SK-N-SH (cell line): ENCODE data around the gene USP8. TPM values are rescaled to one million over a fixed set of nuclear protein-coding genes. Genes with fewer than 3 reads are reported as not detected.
"Not testable (repeated sequence)": the region's sequence is repeated elsewhere in the genome, so short reads cannot be mapped to it uniquely, and the experiment has no call there.

Experiments
- CTCF ChIA-PET: fragments of 300-600, 350-600 bp; formaldehyde crosslinking; extraction: SDS; loops from one replicate; lab custom pipeline; 2021; lab: Yijun Ruan, JAX
- POLR2A ChIA-PET: fragments of 350-600 bp; sonication (Branson Sonifier 250); formaldehyde crosslinking; extraction: SDS; loops from one replicate; lab custom pipeline; 2020; ENCODE audit warnings: antibody characterized with exemption, inconsistent platforms; lab: Yijun Ruan, JAX
- DNase-seq: peaks from one replicate; pipeline ENCODE4 v3.0.0; 2012
- H2AFZ ChIP-seq: fragments of 200-600 bp; sonication (generic); 2 replicates; pipeline ENCODE4 v1.8.1; 2016; ENCODE audit warnings: antibody characterized with exemption, mild to moderate bottlenecking, low read depth
- H3F3A ChIP-seq: fragments of 200-600 bp; sonication (generic); replicated peaks from 2 replicates; pipeline ENCODE3; 2016; ENCODE audit warnings: antibody characterized with exemption, mild to moderate bottlenecking; ENCODE audit not compliant: insufficient read depth
- H3K27ac ChIP-seq, 2 experiments: fragments of 200-500 bp in 1 of 2; fragments of 200-600 bp in 1 of 2; sonication (Bioruptor generic) in 1 of 2; sonication (generic), shearing (Covaris generic) in 1 of 2; 2 replicates each; pipeline versions ENCODE4 v1.5.1 to v1.6.1; 2014 to 2016; ENCODE audit warnings: low read depth in 2 of 2, inconsistent platforms in 1 of 2, low read length in 1 of 2, mild to moderate bottlenecking in 1 of 2, mixed read lengths in 1 of 2
- H3K27me3 ChIP-seq: fragments of 200-600 bp; sonication (generic), shearing (Covaris generic); 2 replicates; pipeline ENCODE4 v1.6.1; 2016; ENCODE audit warnings: mixed run types; ENCODE audit not compliant: insufficient read depth
- H3K36me3 ChIP-seq, 2 experiments: fragments of 200-500 bp in 1 of 2; fragments of 200-600 bp in 1 of 2; sonication (Bioruptor generic) in 1 of 2; sonication (generic) in 1 of 2; replicated peaks in 1 of 2; 2 replicates each; pipeline versions ENCODE3 to v1.5.1; 2014 to 2016; ENCODE audit warnings: low read length in 1 of 2, mild to moderate bottlenecking in 1 of 2; ENCODE audit not compliant: insufficient read depth in 2 of 2, control insufficient read depth in 1 of 2
- H3K4me1 ChIP-seq, 2 experiments: fragments of 200-500 bp in 1 of 2; fragments of 200-600 bp in 1 of 2; sonication (Bioruptor generic) in 1 of 2; sonication (generic), shearing (Covaris generic) in 1 of 2; 2 replicates each; pipeline versions ENCODE4 v1.5.1 to v1.6.1; 2014 to 2016; ENCODE audit warnings: low read depth in 1 of 2, low read length in 1 of 2, mixed run types in 1 of 2; ENCODE audit not compliant: insufficient read depth in 2 of 2, control insufficient read depth in 1 of 2
- H3K4me2 ChIP-seq: fragments of 200-600 bp; sonication (generic), shearing (Covaris generic); 2 replicates; pipeline ENCODE4 v1.6.1; 2017; ENCODE audit warnings: mixed run types
- H3K4me3 ChIP-seq, 2 experiments: fragments of 200-500 bp in 1 of 2; fragments of 200-600 bp in 1 of 2; sonication (Bioruptor generic) in 1 of 2; sonication (generic), shearing (Covaris generic) in 1 of 2; 2 replicates each; pipeline versions ENCODE4 v1.5.1 to v1.8.1; 2014 to 2016; ENCODE audit warnings: low read depth in 2 of 2, inconsistent platforms in 1 of 2, low read length in 1 of 2, mild to moderate bottlenecking in 1 of 2, mixed read lengths in 1 of 2, moderate library complexity in 1 of 2
- H3K79me2 ChIP-seq: fragments of 200-600 bp; sonication (generic); 2 replicates; pipeline ENCODE4 v1.8.1; 2017; ENCODE audit warnings: mild to moderate bottlenecking; ENCODE audit not compliant: insufficient read depth
- H3K9ac ChIP-seq: fragments of 200-600 bp; sonication (generic); 2 replicates; pipeline ENCODE4 v1.6.1; 2017; ENCODE audit warnings: mixed run types
- H3K9me2 ChIP-seq: fragments of 200-600 bp; sonication (generic); 2 replicates; pipeline ENCODE4 v1.6.1; 2017; ENCODE audit warnings: mixed run types
- H3K9me3 ChIP-seq: fragments of 200-600 bp; sonication (generic); 2 replicates; pipeline ENCODE4 v1.6.1; 2017; ENCODE audit warnings: mixed run types, mild to moderate bottlenecking, moderate library complexity
- H4K20me1 ChIP-seq: fragments of 200-600 bp; sonication (generic); 2 replicates; pipeline ENCODE4 v1.6.1; 2017; ENCODE audit warnings: mild to moderate bottlenecking, mixed run types; ENCODE audit not compliant: insufficient read depth
- ELF1 ChIP-seq: IDR thresholded peaks from 2 replicates; pipeline ENCODE4 v1.4.0; 2012
- EZH2phosphoT487 ChIP-seq: fragments of 200-600 bp; sonication (generic); IDR thresholded peaks from 2 replicates; pipeline ENCODE4 v1.6.1; 2017; ENCODE audit warnings: low read depth, mixed run types, mild to moderate bottlenecking, antibody characterized with exemption, moderate library complexity, borderline replicate concordance
- FOXJ3 ChIP-seq: sonication (generic); formaldehyde crosslinking; IDR thresholded peaks from 2 replicates; pipeline ENCODE4 v1.5.1; 2020; ENCODE audit warnings: mild to moderate bottlenecking, missing genetic modification reagents
- FOXM1 ChIP-seq: IDR thresholded peaks from 2 replicates; pipeline ENCODE4 v1.4.0; 2012; ENCODE audit warnings: low read depth, mild to moderate bottlenecking
- JUND ChIP-seq: IDR thresholded peaks from 2 replicates; pipeline ENCODE4 v1.4.0; 2012
- MEF2A ChIP-seq: IDR thresholded peaks from 2 replicates; pipeline ENCODE4 v1.4.0; 2012; ENCODE audit warnings: low read depth, borderline replicate concordance
- NFIC ChIP-seq: IDR thresholded peaks from 2 replicates; pipeline ENCODE4 v1.4.0; 2012; ENCODE audit warnings: borderline replicate concordance
- POLR2AphosphoS5 ChIP-seq: IDR thresholded peaks from 2 replicates; pipeline ENCODE4 v1.6.1; 2012; ENCODE audit warnings: low read depth, low read length
- RCOR1 ChIP-seq: fragments of 150-350 bp; IDR thresholded peaks from 2 replicates; pipeline ENCODE4 v1.6.1; 2017; ENCODE audit warnings: antibody characterized with exemption, low read length
- REST ChIP-seq: IDR thresholded peaks from 2 replicates; pipeline ENCODE4 v1.6.1; 2012; ENCODE audit warnings: mild to moderate bottlenecking, low read depth, low read length, moderate library complexity
- RFX5 ChIP-seq: IDR thresholded peaks from 2 replicates; pipeline ENCODE4 v1.6.1; 2012; ENCODE audit warnings: mild to moderate bottlenecking, improper control_type of control experiment, low read length
- TAF1 ChIP-seq: IDR thresholded peaks from 2 replicates; pipeline ENCODE4 v1.6.1; 2012; ENCODE audit warnings: low read depth, mild to moderate bottlenecking, low read length, moderate library complexity, borderline replicate concordance
- YY1 ChIP-seq: IDR thresholded peaks from 2 replicates; pipeline ENCODE4 v1.4.0; 2012; ENCODE audit warnings: low read depth, mild to moderate bottlenecking
- WGBS: methylation state at CpG from one replicate; pipeline ENCODE4 v1.1.6; 2017; ENCODE audit warnings: low lambda C conversion rate; 5-methylcytosine and 5-hydroxymethylcytosine counted together
- polyA plus RNA-seq, 3 experiments: library from polyadenylated mRNA; depleted of rRNA; stranded (reverse); fragments of >200 nt; gene quantifications; 2 replicates each; pipeline ENCODE4 v1.2.3, GENCODE V29; 2012
- TF ChIP-seq, protein P1 (sequence below): IDR thresholded peaks from 2 replicates; pipeline ENCODE4 v1.4.0; 2012; ENCODE audit warnings: low read depth

USP8 gene
- polyA plus RNA-seq, 1 of the 3 experiments (the other 2 are of a cell fraction): 23.4 TPM

DNA sequence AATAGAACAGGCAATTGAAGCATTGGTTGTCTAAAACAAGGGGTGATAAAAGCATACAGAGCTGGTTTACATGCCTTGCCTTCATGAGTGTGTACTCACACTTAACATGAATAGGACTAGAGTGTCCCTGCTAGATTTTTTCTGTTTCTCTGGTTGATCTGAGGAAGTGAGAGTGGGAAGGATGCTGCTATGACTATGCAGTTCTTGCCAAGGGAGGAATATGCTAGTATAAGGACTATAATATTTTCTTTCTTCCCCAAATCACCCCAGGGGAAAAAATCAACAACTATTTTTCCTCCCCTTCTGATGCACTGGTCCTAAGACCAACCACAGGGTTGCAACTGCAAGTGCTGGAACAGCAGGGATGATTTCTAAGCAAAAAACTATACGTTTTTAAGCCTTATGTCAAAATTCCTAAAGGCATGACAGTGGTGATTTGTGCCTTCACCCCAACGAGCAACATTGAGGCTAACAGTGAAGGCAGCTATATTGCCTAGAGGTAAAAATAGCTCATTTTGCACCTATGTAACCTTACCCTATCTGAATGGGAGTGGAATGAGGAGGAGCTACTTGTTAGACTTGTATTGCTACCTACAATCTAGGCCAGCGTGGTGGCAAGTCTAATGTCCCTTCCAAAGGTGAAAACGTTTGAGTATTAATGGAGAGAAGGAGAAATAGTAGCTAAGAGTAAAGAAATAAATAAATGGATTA, 33.5 kb upstream of the USP8 start:
- Histone ChIP-seq H3K4me1 (peaks cover 0 to 3% of the 10 kb centered on the region in 2 experiments; a peak in 1 of 4 replicates), H3K9ac (no peak overlapping the region), H3K27ac (no peak overlapping the region), H3K4me2 (no peak overlapping the region), H3K4me3 (no peak overlapping the region), H3K36me3 (no peaks in the 10 kb centered on the region), H3K9me2 (no peaks in the 10 kb centered on the region), H3F3A (peaks cover 7% of the 10 kb centered on the region), H3K79me2 (no peaks in the 10 kb centered on the region), H4K20me1 (no peaks in the 10 kb centered on the region), H2AFZ (no peak overlapping the region), H3K27me3 (no peaks in the 10 kb centered on the region), H3K9me3 (no peaks in the 10 kb centered on the region)
- POLR2A ChIA-PET: interaction anchor here (0.7 to 0.9 kb wide), 2 partner anchors 18 to 35 kb away, joined by 3 to 4 read pairs; no protein-coding TSS in a partner anchor
- DNase-seq: no peak
- 78% methylated on average over 4 of the region's 4 CpGs for WGBS
- TF ChIP-seq ELF1: no peak
- no peak for TF ChIP-seq REST
- TF ChIP-seq RCOR1: no peak
- no peak for TF ChIP-seq YY1
- TF ChIP-seq FOXM1: no peak
- no peak for TF ChIP-seq FOXJ3 (CRISPR knock-in tag)
- no peak for TF ChIP-seq JUND
- TF ChIP-seq, all 33 proteins: peak for 0
- CTCF ChIA-PET: interaction anchor here (0.7 kb wide), 2 partner anchors 9 to 13 kb away, joined by 3 read pairs; no protein-coding TSS in a partner anchor

DNA sequence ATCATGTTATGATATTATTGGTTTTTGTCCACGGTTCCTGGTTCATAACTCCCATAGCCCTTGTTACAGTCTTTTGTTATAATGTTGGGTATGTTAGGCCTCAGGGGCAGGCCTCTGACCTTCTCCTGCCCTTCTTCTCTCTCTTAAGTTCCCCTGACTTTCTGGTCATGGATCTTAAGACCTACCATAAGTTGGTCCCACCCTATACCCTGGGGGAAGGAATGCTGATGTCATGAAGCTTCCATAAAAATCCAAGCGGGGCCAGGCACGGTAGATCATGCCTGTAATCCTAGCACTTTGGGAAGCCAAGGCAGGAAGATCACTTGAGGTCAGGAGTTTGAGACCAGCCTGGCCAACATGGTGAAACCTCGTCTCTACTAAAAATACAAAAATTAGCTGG, 32.6 kb upstream of the USP8 start:
- H4K20me1 ChIP-seq, H3K9me2 ChIP-seq, H3K79me2 ChIP-seq, DNase-seq, H3K4me1 ChIP-seq, H3K27me3 ChIP-seq, H3K36me3 ChIP-seq, H3K4me2 ChIP-seq, H3K9ac ChIP-seq, H2AFZ ChIP-seq, H3K9me3 ChIP-seq, H3F3A ChIP-seq, H3K4me3 ChIP-seq: not testable (repeated sequence)
- H3K27ac ChIP-seq: peak overlapping the region; percentile 48 to 68; a peak in 2 of 4 replicates
- 91% methylated on average over 4 of the region's 4 CpGs for WGBS
- CTCF ChIA-PET: interaction anchor here (0.7 kb wide), 1 partner anchor 14 kb away, joined by 3 read pairs; no protein-coding TSS in a partner anchor
- POLR2A ChIA-PET: interaction anchor here (0.9 kb wide), 1 partner anchor 19 kb away, joined by 3 read pairs; no protein-coding TSS in a partner anchor

DNA sequence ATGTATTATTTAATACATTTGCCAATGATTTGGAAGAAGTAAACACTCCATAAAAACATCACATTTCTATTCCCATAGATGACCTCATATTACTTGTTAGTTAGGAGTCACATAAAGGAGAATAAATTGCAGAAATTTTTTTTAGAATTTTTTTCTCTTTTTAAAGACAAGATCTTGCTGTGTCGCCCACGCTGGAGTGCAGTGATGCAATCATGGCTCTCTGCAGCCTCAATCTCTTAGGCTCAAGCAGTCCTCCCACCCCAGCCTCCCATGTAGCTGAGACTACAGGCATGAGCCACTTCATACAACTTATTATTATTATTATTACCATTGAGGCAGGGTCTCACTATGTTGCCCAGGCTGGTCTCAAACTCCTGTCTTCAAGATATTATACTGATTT, 12.3 kb upstream of the USP8 start:
- WGBS: 46% methylated on average over 2 of the region's 2 CpGs
- H3K4me1 ChIP-seq: no peaks in the 10 kb centered on the region
- no peaks in the 10 kb centered on the region; the same call in 1 of the 2 replicates for H3K27me3 ChIP-seq
- DNase-seq: no peak
- no peak overlapping the region for H3K4me3 ChIP-seq
- H3K9ac ChIP-seq: no peak overlapping the region
- H2AFZ ChIP-seq: no peak overlapping the region
- TF ChIP-seq MEF2A (no peak), RFX5 (no peak), TAF1 (no peak), EZH2phosphoT487 (no peak), POLR2AphosphoS5 (no peak), NFIC (no peak)
- TF ChIP-seq, protein P1, sequence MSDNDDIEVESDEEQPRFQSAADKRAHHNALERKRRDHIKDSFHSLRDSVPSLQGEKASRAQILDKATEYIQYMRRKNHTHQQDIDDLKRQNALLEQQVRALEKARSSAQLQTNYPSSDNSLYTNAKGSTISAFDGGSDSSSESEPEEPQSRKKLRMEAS: no peak
- TF ChIP-seq, all 33 proteins: peak for 0
- no peaks in the 10 kb centered on the region for H3F3A ChIP-seq
- POLR2A ChIA-PET: no interaction called here
- no peaks in the 10 kb centered on the region for H4K20me1 ChIP-seq
- CTCF ChIA-PET: no interaction called here
- no peak overlapping the region for H3K4me2 ChIP-seq
- H3K9me2 ChIP-seq: no peaks in the 10 kb centered on the region
- no peaks in the 10 kb centered on the region for H3K79me2 ChIP-seq
- no peaks in the 10 kb centered on the region for H3K36me3 ChIP-seq
- H3K27ac ChIP-seq: no peak overlapping the region
- H3K9me3 ChIP-seq: no peaks in the 10 kb centered on the region
